Skeletal muscle satellite cell (primary cell): ENCODE measurements around the gene SIM1.

Experiments used
- H3K27me3 ChIP-seq: 2 replicates; pipeline ENCODE4 v1.7.0; 2013; ENCODE audit warnings: low read length; ENCODE audit not compliant: control insufficient read depth, insufficient read depth
- H3K36me3 ChIP-seq: 2 replicates; pipeline ENCODE4 v1.7.0; 2013; ENCODE audit warnings: mild to moderate bottlenecking, control low read depth, low read length; ENCODE audit not compliant: insufficient read depth
- H3K4me1 ChIP-seq: 2 replicates; pipeline ENCODE4 v1.7.0; 2013; ENCODE audit warnings: low read length; ENCODE audit not compliant: control insufficient read depth, insufficient read depth
- H3K4me2 ChIP-seq: 2 replicates; pipeline ENCODE4 v1.7.0; 2013; ENCODE audit warnings: mild to moderate bottlenecking, low read length
- H3K4me3 ChIP-seq: 2 replicates; pipeline ENCODE4 v1.7.0; 2013; ENCODE audit warnings: low read length
- H3K9ac ChIP-seq: 2 replicates; pipeline ENCODE4 v1.7.0; 2013; ENCODE audit warnings: mild to moderate bottlenecking, low read depth, low read length, moderate library complexity
- H3K9me3 ChIP-seq: replicated peaks from 2 replicates; pipeline ENCODE4 v1.7.0; 2013; ENCODE audit warnings: mild to moderate bottlenecking, control low read depth, low read length

Gene SIM1

GRCh38 chr6:100432136-100432535 is 32.6 kb downstream of the SIM1 start:
- Histone ChIP-seq H3K4me3 (no peak overlapping the region), H3K36me3 (no peaks in the 10 kb centered on the region), H3K27me3 (no peaks in the 10 kb centered on the region), H3K4me1 (peaks cover 2% of the 10 kb centered on the region), H3K9me3 (no peaks in the 10 kb centered on the region), H3K9ac (no peak overlapping the region), H3K4me2 (no peak overlapping the region)

GRCh38 chr6:100430962-100431361 is 33.8 kb downstream of the SIM1 start:
- no peaks in the 10 kb centered on the region for H3K36me3 ChIP-seq
- no peaks in the 10 kb centered on the region for H3K27me3 ChIP-seq
- no peaks in the 10 kb centered on the region for H3K9me3 ChIP-seq
- H3K4me3 ChIP-seq: no peak overlapping the region
- no peak overlapping the region for H3K9ac ChIP-seq
- H3K4me1 ChIP-seq: peaks cover 13% of the 10 kb centered on the region
- no peak overlapping the region for H3K4me2 ChIP-seq

DNA sequence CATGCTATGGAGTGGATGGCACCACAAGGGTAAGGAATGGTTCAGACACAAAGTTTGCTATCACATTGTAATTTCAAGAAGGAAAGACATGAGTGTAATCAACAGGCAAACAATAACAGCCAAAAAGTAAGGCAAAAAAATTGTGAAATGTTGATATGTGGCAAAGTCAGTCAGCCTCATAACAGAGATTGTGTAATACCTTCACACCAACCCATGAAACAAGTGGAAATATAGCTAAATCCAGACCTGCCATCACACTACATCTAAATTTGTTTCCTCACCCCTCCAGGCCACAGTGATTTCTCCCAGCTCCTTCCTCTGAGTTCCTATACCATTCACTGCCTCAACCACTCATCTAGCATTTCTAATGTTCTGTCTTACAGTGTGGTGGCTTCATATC is 37.3 kb downstream of the SIM1 start:
- no peak overlapping the region for H3K4me3 ChIP-seq
- H3K9ac ChIP-seq: no peak overlapping the region
- H3K4me1 ChIP-seq: peaks cover 13% of the 10 kb centered on the region
- peak overlapping the region; percentile 68 for H3K4me2 ChIP-seq
- H3K36me3 ChIP-seq: no peaks in the 10 kb centered on the region
- no peaks in the 10 kb centered on the region for H3K9me3 ChIP-seq
- H3K27me3 ChIP-seq: no peaks in the 10 kb centered on the region

DNA sequence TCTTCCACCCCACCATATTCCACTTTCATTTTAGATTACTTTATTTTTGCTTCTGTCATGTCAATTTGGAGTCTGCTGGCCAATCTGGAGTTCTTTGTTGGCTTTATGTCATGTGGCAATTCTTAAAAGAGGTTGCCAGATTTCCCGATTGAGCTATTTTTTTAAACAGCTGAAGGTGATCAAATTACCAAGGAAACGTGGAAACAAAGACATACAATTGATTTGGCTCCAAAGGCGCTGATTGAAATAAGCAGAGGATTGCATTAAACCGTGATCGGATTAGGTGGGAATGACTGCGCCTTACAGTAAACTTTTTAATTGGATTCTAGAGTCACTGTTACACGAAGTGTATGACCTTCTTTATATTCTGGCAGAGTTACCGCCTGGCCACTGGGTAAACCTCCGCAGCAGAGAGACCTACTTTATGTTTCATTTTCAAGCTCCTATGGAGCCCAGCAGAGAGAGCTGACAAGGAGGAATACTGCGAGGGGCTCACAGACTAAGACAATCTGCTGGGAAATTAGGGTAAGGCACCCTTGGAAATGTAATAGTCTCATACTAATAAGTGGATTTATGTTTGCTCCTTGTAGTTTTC is 37.9 kb downstream of the SIM1 start:
- H3K4me1 ChIP-seq: peaks cover 13% of the 10 kb centered on the region
- H3K27me3 ChIP-seq: no peaks in the 10 kb centered on the region
- H3K9me3 ChIP-seq: no peaks in the 10 kb centered on the region
- H3K36me3 ChIP-seq: no peaks in the 10 kb centered on the region
- H3K4me2 ChIP-seq: peak overlapping the region; percentile 68
- peak overlapping the region; percentile 53 for H3K4me3 ChIP-seq
- peak overlapping the region; percentile 10 for H3K9ac ChIP-seq

GRCh38 chr6:100426241-100426640 is 38.5 kb downstream of the SIM1 start:
- Histone ChIP-seq H3K36me3 (no peaks in the 10 kb centered on the region), H3K4me2 (peak overlapping the region; percentile 68), H3K27me3 (no peaks in the 10 kb centered on the region), H3K4me3 (no peak overlapping the region), H3K9ac (no peak overlapping the region), H3K9me3 (no peaks in the 10 kb centered on the region), H3K4me1 (peaks cover 13% of the 10 kb centered on the region)

DNA sequence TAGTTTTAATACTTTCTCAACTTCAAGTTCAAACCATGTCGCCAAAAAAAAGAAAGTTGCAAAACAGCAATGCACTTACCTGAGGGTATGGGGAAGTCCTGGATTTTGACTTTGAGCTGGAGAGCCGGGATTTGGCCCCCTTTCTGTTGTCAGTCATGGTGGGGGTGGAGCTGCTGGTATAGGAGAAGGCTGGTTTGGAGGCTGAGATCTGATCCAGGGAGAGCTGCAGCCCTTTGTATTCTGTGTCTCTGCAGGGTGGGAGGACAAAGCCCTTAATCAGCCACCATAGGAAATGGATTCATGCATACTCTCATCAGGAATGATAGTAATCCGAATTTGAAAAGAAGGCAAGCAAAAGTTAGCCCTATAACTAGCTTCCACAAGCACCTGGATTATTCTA is 44.0 kb downstream of the SIM1 start:
- Histone ChIP-seq H3K27me3 (no peaks in the 10 kb centered on the region), H3K9ac (no peak overlapping the region), H3K36me3 (no peaks in the 10 kb centered on the region), H3K4me1 (no peaks in the 10 kb centered on the region), H3K9me3 (no peaks in the 10 kb centered on the region), H3K4me2 (no peak overlapping the region), H3K4me3 (no peak overlapping the region)

- no peaks in the 10 kb centered on the region for H3K36me3 ChIP-seq
- no peak overlapping the region for H3K4me2 ChIP-seq
- H3K27me3 ChIP-seq: no peaks in the 10 kb centered on the region
- no peak overlapping the region for H3K9ac ChIP-seq
- no peaks in the 10 kb centered on the region for H3K9me3 ChIP-seq
- H3K4me1 ChIP-seq: no peaks in the 10 kb centered on the region
- no peak overlapping the region for H3K4me3 ChIP-seq
Observed at GRCh38 chr6:100417036-100417435, 47.7 kb downstream of the SIM1 start.

DNA sequence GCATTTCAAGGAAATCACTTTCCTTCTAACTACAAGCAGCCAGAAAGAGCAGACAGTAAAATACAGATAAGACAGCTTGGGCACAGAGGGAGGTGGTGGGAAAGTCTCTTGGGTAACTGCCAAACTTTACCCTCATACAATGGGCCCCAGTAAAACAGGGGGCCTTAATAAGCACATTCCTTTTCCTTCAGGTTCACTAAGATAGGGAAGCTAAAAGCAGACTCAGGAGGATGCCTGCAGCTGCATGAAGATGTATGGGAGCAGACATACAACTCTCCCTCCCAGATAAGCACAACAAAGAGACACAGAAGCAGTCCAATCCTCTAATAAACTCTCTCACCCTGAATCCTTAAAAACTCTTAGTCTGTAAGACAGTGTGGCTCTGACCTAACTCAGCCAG is 49.0 kb downstream of the SIM1 start:
- Histone ChIP-seq H3K4me2 (no peak overlapping the region), H3K27me3 (no peaks in the 10 kb centered on the region), H3K4me3 (no peak overlapping the region)

DNA sequence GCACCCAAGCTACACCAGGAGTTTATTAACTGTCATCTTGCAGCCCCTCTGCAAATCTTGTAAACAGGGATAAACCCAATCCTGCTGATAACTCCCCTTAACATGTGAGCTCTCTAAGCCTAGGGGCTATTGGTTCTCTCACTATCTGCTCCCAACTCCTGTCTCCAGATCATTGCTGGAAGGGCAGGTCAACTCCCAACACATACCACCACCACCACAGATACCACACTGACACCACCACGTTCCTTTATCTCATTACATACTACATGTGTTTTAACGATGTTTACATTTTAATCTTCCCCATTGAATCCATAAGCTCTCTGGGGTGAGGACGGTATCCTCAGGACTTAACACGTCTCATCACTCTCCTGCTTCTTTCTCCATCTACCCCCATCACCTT is 51.8 kb downstream of the SIM1 start:
- no peaks in the 10 kb centered on the region for H3K27me3 ChIP-seq
- H3K4me3 ChIP-seq: no peak overlapping the region
- H3K9ac ChIP-seq: no peak overlapping the region
- no peaks in the 10 kb centered on the region for H3K9me3 ChIP-seq
- H3K4me1 ChIP-seq: no peaks in the 10 kb centered on the region
- no peaks in the 10 kb centered on the region for H3K36me3 ChIP-seq
- no peak overlapping the region for H3K4me2 ChIP-seq

More for the DNA sequence above, 49.0 kb downstream of the SIM1 start:
- H3K4me1 ChIP-seq: no peaks in the 10 kb centered on the region
- no peaks in the 10 kb centered on the region for H3K36me3 ChIP-seq
- no peak overlapping the region for H3K9ac ChIP-seq
- no peaks in the 10 kb centered on the region for H3K9me3 ChIP-seq

DNA sequence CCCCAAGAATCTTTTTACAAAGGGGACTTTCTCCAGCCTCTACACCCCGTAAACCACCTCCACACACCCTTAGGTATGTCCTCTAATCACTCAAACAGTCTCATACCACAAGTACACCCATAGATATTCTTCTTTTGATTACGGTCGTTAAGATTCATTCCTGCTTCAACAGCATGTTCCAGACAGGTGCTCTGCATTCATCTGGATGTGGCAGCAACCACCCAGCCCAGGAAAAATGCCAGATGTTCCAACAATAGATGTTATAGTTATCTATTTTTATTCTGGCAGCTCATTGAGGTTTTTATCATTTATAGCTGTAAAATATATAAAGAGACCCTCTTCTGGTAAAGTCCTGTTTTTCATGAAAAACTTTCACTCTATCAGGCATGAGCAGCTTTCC is 60.7 kb downstream of the SIM1 start:
- Histone ChIP-seq H3K4me1 (no peaks in the 10 kb centered on the region), H3K36me3 (no peaks in the 10 kb centered on the region), H3K4me3 (no peak overlapping the region), H3K9me3 (no peaks in the 10 kb centered on the region), H3K9ac (no peak overlapping the region), H3K4me2 (no peak overlapping the region), H3K27me3 (no peaks in the 10 kb centered on the region)

- Histone ChIP-seq H3K27me3 (no peaks in the 10 kb centered on the region), H3K4me1 (no peaks in the 10 kb centered on the region), H3K4me3 (no peak overlapping the region), H3K36me3 (peaks cover 10% of the 10 kb centered on the region), H3K9ac (no peak overlapping the region), H3K9me3 (no peaks in the 10 kb centered on the region), H3K4me2 (no peak overlapping the region)
Observed at GRCh38 chr6:100393493-100393892, 71.2 kb downstream of the SIM1 start.

- no peak overlapping the region for H3K4me3 ChIP-seq
- H3K36me3 ChIP-seq: peaks cover 10% of the 10 kb centered on the region
- H3K4me1 ChIP-seq: no peaks in the 10 kb centered on the region
- H3K27me3 ChIP-seq: no peaks in the 10 kb centered on the region
- no peak overlapping the region for H3K4me2 ChIP-seq
- H3K9me3 ChIP-seq: no peaks in the 10 kb centered on the region
- no peak overlapping the region for H3K9ac ChIP-seq
Observed at GRCh38 chr6:100392423-100392822, 72.3 kb downstream of the SIM1 start.
